ENCODE results near the gene PNPLA7. TPM values are rescaled to one million over a fixed set of nuclear protein-coding genes. Genes with fewer than 3 reads are reported as not detected.

The PNPLA7 gene
- total and polyA plus RNA-seq, 4 donors, result 0.75 to 6.5 (median 2.1) TPM

DNA sequence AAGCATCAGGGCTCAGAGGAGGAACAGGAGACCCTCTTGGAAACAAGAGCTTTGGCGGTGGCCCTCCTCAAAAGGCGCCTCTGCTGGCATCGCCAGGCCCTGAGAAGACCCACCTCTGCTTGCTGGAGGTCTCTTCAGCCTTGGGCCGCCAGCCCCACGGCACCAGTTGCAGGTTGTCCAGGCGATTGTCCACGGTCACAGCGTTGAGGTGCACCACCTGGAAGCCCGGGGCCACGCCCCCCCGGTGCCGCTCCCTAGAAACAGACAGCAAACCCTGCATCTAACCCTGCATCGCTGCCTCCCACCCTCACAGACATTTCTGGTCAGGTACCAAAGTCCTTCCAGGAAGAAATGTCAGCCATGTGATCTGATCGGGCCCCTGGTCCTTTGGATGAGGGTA, 36.7 kb upstream of the PNPLA7 start:
- Histone ChIP-seq H3K9me3 (ENCODE audit: control insufficient read depth in 4 of 4, low read length in 3 of 4) (no peaks in the 10 kb centered on the region), H3K9ac (ENCODE audit: low read depth in 1 of 2, low read length in 2 of 2) (no peak overlapping the region), H3K4me3 (ENCODE audit: low read depth in 1 of 3, low read length in 3 of 3) (no peak overlapping the region), H3K4me1 (ENCODE audit: control insufficient read depth in 4 of 4, insufficient read depth in 4 of 4, low read length in 3 of 4) (peaks cover 5 to 20% (median 12%) of the 10 kb centered on the region in 4 donors), H3K36me3 (ENCODE audit: control insufficient read depth in 4 of 4, insufficient read depth in 3 of 4, low read depth in 1 of 4, low read length in 3 of 4) (peaks cover 9 to 28% (median 15%) of the 10 kb centered on the region in 4 donors), H3K27me3 (ENCODE audit: control insufficient read depth in 4 of 4, insufficient read depth in 4 of 4, low read length in 3 of 4) (no peaks in the 10 kb centered on the region), H3K27ac (ENCODE audit: low read depth in 1 of 2, low read length in 2 of 2) (no peak overlapping the region)
- no peak for DNase-seq (ENCODE audit: low spot score)
- 96% methylated on average over 14 of the region's 14 CpGs for WGBS
- TF ChIP-seq, protein P1, sequence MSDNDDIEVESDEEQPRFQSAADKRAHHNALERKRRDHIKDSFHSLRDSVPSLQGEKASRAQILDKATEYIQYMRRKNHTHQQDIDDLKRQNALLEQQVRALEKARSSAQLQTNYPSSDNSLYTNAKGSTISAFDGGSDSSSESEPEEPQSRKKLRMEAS (IDR thresholded peaks at IDR 0.05), result no peak
- TF ChIP-seq SP1 (IDR thresholded peaks at IDR 0.05) (no peak), EGR1 (IDR thresholded peaks at IDR 0.05; ENCODE audit: low read depth in 2 of 2) (no peak)
- TF ChIP-seq, protein P2, sequence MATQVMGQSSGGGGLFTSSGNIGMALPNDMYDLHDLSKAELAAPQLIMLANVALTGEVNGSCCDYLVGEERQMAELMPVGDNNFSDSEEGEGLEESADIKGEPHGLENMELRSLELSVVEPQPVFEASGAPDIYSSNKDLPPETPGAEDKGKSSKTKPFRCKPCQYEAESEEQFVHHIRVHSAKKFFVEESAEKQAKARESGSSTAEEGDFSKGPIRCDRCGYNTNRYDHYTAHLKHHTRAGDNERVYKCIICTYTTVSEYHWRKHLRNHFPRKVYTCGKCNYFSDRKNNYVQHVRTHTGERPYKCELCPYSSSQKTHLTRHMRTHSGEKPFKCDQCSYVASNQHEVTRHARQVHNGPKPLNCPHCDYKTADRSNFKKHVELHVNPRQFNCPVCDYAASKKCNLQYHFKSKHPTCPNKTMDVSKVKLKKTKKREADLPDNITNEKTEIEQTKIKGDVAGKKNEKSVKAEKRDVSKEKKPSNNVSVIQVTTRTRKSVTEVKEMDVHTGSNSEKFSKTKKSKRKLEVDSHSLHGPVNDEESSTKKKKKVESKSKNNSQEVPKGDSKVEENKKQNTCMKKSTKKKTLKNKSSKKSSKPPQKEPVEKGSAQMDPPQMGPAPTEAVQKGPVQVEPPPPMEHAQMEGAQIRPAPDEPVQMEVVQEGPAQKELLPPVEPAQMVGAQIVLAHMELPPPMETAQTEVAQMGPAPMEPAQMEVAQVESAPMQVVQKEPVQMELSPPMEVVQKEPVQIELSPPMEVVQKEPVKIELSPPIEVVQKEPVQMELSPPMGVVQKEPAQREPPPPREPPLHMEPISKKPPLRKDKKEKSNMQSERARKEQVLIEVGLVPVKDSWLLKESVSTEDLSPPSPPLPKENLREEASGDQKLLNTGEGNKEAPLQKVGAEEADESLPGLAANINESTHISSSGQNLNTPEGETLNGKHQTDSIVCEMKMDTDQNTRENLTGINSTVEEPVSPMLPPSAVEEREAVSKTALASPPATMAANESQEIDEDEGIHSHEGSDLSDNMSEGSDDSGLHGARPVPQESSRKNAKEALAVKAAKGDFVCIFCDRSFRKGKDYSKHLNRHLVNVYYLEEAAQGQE (IDR thresholded peaks at IDR 0.05), result no peak

DNA sequence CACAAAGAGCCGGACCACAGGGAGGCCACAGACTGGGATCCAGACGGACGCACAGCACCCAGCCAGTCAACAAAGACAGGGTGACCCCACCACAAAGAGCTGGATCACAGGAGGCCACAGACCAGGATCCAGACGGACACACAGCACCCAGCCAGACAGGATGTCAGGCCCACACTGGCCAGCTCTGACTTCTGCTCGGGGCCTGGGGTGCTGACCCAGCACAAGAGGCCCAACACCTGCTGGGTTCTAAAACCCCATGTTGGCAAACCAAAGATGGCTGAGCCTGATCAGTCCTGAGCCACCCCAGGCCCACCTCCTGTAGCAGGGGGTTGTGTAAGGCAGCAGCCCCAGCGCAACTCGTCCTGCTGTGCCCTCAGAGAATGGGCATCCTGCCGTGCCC, 33.8 kb upstream of the PNPLA7 start:
- TF ChIP-seq FOXA2 (IDR thresholded peaks at IDR 0.05), result no peak
- TF ChIP-seq SP1 (IDR thresholded peaks at IDR 0.05), result no peak
- no peak for TF ChIP-seq JUND (IDR thresholded peaks at IDR 0.05)
- TF ChIP-seq RXRA (IDR thresholded peaks at IDR 0.05), result no peak
- TF ChIP-seq, protein P3, sequence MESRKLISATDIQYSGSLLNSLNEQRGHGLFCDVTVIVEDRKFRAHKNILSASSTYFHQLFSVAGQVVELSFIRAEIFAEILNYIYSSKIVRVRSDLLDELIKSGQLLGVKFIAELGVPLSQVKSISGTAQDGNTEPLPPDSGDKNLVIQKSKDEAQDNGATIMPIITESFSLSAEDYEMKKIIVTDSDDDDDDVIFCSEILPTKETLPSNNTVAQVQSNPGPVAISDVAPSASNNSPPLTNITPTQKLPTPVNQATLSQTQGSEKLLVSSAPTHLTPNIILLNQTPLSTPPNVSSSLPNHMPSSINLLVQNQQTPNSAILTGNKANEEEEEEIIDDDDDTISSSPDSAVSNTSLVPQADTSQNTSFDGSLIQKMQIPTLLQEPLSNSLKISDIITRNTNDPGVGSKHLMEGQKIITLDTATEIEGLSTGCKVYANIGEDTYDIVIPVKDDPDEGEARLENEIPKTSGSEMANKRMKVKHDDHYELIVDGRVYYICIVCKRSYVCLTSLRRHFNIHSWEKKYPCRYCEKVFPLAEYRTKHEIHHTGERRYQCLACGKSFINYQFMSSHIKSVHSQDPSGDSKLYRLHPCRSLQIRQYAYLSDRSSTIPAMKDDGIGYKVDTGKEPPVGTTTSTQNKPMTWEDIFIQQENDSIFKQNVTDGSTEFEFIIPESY (IDR thresholded peaks at IDR 0.05), result no peak
- TF ChIP-seq, protein P2 (IDR thresholded peaks at IDR 0.05), result no peak
- no peak for TF ChIP-seq FOXA1 (IDR thresholded peaks at IDR 0.05)
- TF ChIP-seq EGR1 (IDR thresholded peaks at IDR 0.05; ENCODE audit: low read depth in 2 of 2), result no peak
- no peak for TF ChIP-seq HNF4G (IDR thresholded peaks at IDR 0.05)
- no peak for TF ChIP-seq HNF4A (conservative IDR thresholded peaks at IDR 0.05)
- TF ChIP-seq NR2F2 (IDR thresholded peaks at IDR 0.05), result no peak
- TF ChIP-seq, protein P1 (IDR thresholded peaks at IDR 0.05), result no peak
- TF ChIP-seq RAD21 (IDR thresholded peaks at IDR 0.05), result no peak
- TF ChIP-seq TAF1 (conservative IDR thresholded peaks at IDR 0.05), result no peak
- no peak for TF ChIP-seq YY1 (IDR thresholded peaks at IDR 0.05)
- TF ChIP-seq, protein P4, sequence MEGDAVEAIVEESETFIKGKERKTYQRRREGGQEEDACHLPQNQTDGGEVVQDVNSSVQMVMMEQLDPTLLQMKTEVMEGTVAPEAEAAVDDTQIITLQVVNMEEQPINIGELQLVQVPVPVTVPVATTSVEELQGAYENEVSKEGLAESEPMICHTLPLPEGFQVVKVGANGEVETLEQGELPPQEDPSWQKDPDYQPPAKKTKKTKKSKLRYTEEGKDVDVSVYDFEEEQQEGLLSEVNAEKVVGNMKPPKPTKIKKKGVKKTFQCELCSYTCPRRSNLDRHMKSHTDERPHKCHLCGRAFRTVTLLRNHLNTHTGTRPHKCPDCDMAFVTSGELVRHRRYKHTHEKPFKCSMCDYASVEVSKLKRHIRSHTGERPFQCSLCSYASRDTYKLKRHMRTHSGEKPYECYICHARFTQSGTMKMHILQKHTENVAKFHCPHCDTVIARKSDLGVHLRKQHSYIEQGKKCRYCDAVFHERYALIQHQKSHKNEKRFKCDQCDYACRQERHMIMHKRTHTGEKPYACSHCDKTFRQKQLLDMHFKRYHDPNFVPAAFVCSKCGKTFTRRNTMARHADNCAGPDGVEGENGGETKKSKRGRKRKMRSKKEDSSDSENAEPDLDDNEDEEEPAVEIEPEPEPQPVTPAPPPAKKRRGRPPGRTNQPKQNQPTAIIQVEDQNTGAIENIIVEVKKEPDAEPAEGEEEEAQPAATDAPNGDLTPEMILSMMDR (IDR thresholded peaks at IDR 0.05; ENCODE audit: low read depth, low read length, missing input control), result no peak
- TF ChIP-seq GABPA (IDR thresholded peaks at IDR 0.05 in 1 of 2, conservative IDR thresholded peaks at IDR 0.05 in 1 of 2), result no peak
- TF ChIP-seq, protein P5, sequence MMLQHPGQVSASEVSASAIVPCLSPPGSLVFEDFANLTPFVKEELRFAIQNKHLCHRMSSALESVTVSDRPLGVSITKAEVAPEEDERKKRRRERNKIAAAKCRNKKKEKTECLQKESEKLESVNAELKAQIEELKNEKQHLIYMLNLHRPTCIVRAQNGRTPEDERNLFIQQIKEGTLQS (IDR thresholded peaks at IDR 0.05), result no peak
- DNase-seq (ENCODE audit: low spot score), result no peak
- Histone ChIP-seq H3K9me3 (ENCODE audit: control insufficient read depth in 4 of 4, low read length in 3 of 4) (no peaks in the 10 kb centered on the region), H3K27ac (ENCODE audit: low read depth in 1 of 2, low read length in 2 of 2) (no peak overlapping the region), H3K4me3 (ENCODE audit: low read depth in 1 of 3, low read length in 3 of 3) (no peak overlapping the region), H3K36me3 (ENCODE audit: control insufficient read depth in 4 of 4, insufficient read depth in 3 of 4, low read depth in 1 of 4, low read length in 3 of 4) (peaks cover 9 to 33% (median 17%) of the 10 kb centered on the region in 4 donors), H3K4me1 (ENCODE audit: control insufficient read depth in 4 of 4, insufficient read depth in 4 of 4, low read length in 3 of 4) (peaks cover 0 to 14% (median 2%) of the 10 kb centered on the region in 4 donors), H3K27me3 (ENCODE audit: control insufficient read depth in 4 of 4, insufficient read depth in 4 of 4, low read length in 3 of 4) (no peaks in the 10 kb centered on the region), H3K9ac (ENCODE audit: low read depth in 1 of 2, low read length in 2 of 2) (no peak overlapping the region)
- WGBS, result 90% methylated on average over 8 of the region's 8 CpGs
